RWPE2 (cell line): ENCODE results near the gene GJD3.

ENCODE experiments used
- ATAC-seq: fragments of 200-7000 bp; cut with Tn5 transposase; 3 replicates; pipeline ENCODE4 v1.9.1; 2021; ENCODE audit warnings: low read depth
- DNase-seq: peaks from one replicate; pipeline ENCODE4 v3.0.0-alpha.2; 2020; ENCODE audit warnings: low spot score
- H3K27ac ChIP-seq: fragments of 450-650 bp; 2 replicates; pipeline ENCODE4 v1.5.1; 2017; ENCODE audit warnings: mild to moderate bottlenecking; ENCODE audit not compliant: poor library complexity, severe bottlenecking
- H3K27me3 ChIP-seq: fragments of 250-450 bp; sonication (Bioruptor Pico); 2 replicates; pipeline ENCODE4 v1.5.1; 2021; ENCODE audit warnings: mild to moderate bottlenecking, moderate library complexity; ENCODE audit not compliant: insufficient read depth, poor library complexity, severe bottlenecking
- H3K36me3 ChIP-seq: fragments of 250-450 bp; sonication (Bioruptor Pico); 2 replicates; pipeline ENCODE4 v1.5.1; 2020; ENCODE audit warnings: low read depth, mild to moderate bottlenecking, moderate library complexity
- H3K4me1 ChIP-seq: fragments of 250-450 bp; sonication (Bioruptor Pico); 2 replicates; pipeline ENCODE4 v1.5.1; 2021; ENCODE audit warnings: mild to moderate bottlenecking, moderate library complexity; ENCODE audit not compliant: insufficient read depth, poor library complexity, severe bottlenecking
- H3K4me3 ChIP-seq: fragments of 250-450 bp; sonication (Bioruptor Pico); 2 replicates; pipeline ENCODE4 v1.5.1; 2021; ENCODE audit warnings: mild to moderate bottlenecking, moderate library complexity; ENCODE audit not compliant: severe bottlenecking
- H3K9me3 ChIP-seq: fragments of 250-450 bp; sonication (Bioruptor Pico); 2 replicates; pipeline ENCODE4 v1.5.1; 2021; ENCODE audit warnings: mild to moderate bottlenecking, moderate library complexity; ENCODE audit not compliant: severe bottlenecking
- TF ChIP-seq, protein P1 (sequence below): fragments of 450-650 bp; IDR thresholded peaks from one replicate; pipeline ENCODE4 v1.5.1; 2017; ENCODE audit warnings: mild to moderate bottlenecking, moderate library complexity; ENCODE audit not compliant: poor library complexity, severe bottlenecking

Gene GJD3

DNA sequence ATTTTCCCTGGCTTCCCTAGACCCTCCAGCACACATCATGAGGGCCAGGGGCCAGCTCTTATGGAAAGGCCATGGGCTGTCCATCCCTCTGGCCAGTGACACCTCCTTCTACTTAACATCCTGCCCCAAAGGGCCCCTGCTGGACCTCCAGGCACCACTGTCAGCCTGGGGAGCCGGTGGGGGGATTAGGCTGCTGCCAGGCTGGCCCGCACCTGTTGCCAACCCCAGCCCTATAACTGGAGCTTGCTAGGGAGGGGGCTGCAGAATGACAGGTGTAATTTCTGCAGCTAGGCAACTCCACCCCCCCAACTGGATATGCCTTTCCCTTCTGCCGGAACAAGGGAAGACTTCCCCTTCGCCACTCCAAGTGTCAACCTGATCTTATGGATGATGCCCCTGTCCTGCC lies 43.0 kb downstream of the GJD3 start:
- Histone ChIP-seq H3K9me3 (no peaks in the 10 kb centered on the region), H3K4me1 (peaks cover 59% of the 10 kb centered on the region), H3K4me3 (no peak overlapping the region), H3K27ac (peak overlapping the region; percentile 97), H3K27me3 (no peaks in the 10 kb centered on the region), H3K36me3 (no peaks in the 10 kb centered on the region)
- no peak for ATAC-seq
- no peak for DNase-seq
- TF ChIP-seq, protein P1, sequence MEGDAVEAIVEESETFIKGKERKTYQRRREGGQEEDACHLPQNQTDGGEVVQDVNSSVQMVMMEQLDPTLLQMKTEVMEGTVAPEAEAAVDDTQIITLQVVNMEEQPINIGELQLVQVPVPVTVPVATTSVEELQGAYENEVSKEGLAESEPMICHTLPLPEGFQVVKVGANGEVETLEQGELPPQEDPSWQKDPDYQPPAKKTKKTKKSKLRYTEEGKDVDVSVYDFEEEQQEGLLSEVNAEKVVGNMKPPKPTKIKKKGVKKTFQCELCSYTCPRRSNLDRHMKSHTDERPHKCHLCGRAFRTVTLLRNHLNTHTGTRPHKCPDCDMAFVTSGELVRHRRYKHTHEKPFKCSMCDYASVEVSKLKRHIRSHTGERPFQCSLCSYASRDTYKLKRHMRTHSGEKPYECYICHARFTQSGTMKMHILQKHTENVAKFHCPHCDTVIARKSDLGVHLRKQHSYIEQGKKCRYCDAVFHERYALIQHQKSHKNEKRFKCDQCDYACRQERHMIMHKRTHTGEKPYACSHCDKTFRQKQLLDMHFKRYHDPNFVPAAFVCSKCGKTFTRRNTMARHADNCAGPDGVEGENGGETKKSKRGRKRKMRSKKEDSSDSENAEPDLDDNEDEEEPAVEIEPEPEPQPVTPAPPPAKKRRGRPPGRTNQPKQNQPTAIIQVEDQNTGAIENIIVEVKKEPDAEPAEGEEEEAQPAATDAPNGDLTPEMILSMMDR: no peak

DNA sequence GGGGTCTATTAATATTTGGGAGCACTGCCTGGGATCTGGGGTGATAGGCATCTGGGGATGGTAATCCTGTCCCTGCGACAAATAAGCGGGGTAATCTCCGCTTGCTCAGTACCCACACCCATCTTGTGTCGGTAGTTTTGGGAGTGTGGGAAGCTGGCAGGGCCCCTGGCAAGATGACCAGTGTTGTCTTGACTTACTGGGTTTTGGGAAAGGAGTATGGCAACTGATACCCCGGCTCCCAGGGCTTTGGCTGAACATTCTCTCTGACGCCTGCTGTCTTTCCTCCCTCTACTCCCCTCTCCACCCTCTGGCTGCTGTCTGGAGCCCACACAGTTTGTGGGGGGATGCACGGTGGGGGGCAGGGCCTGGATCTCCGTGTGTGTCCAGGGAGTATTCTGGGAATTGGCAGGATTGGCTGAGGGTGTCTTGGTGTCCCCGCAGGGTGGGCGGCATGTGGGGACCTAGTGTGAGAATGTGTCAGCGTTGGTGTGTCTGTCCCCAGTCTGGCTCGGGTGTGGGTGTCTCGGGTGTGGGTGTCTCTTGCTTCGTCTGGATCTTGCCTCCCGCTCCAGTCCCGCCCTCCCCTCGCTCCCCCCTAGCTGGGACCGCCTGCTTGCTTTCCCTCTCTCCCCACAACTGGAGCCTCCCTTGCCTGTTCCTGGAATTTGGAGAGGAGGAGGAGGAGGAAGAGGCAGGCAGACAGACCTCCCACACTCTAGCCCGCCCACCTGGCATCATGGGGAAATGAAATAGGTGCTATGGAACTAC lies 43.6 kb downstream of the GJD3 start:
- H3K27me3 ChIP-seq: no peaks in the 10 kb centered on the region
- no peak for ATAC-seq
- no peak for DNase-seq
- H3K36me3 ChIP-seq: no peaks in the 10 kb centered on the region
- no peaks in the 10 kb centered on the region for H3K9me3 ChIP-seq
- H3K4me3 ChIP-seq: no peak overlapping the region
- TF ChIP-seq, protein P1: no peak
- H3K4me1 ChIP-seq: peaks cover 61% of the 10 kb centered on the region
- H3K27ac ChIP-seq: peak overlapping the region; percentile 97

DNA sequence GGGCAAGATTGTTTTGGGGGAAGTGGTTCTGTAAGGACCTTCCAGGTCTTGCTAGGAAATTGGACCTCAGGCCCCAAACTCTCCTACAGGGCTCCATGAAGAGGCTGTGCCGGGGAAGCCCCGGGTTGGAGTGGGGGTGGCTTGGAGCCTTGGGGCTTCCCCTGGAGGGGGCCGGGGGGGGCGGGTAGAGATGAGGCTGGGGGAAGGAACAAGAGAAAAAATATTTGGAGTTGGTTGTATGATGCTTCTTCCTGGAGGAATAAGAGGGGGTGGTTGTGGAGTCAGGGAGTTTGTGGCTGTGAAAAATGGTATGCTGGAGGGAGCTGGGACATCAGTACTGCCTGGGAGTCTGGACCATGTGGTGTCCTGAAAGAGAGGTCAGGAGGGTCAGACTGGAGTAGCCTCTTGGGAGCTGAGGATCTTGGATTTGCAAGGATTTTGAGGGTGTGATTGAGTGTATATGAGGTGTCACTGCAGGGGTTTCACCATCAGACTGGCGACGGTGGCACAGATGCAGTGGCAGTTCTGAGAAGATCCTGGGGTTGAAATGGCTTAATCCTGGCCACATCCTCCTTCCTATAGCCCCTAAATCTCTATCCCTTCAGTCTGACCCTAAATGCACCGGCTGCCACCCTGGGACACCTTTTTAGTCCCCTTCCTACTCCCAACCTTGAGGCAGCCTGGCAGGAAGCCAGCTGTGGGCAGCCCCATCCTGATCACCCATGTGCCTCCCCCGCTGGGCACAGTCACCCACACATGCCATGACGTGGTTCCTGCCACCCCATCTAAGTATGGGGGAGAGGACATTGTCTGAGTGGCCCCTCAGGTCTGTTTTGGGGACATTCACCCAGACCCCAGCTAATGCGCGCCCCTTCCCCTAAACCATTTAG lies 44.6 kb downstream of the GJD3 start:
- ATAC-seq: no peak
- peak overlapping the region; percentile 97 for H3K27ac ChIP-seq
- no peaks in the 10 kb centered on the region for H3K36me3 ChIP-seq
- H3K4me1 ChIP-seq: peaks cover 64% of the 10 kb centered on the region
- no peaks in the 10 kb centered on the region for H3K9me3 ChIP-seq
- TF ChIP-seq, protein P1: no peak
- H3K4me3 ChIP-seq: peak overlapping the region; percentile 91
- DNase-seq: peak; percentile 64
- no peaks in the 10 kb centered on the region for H3K27me3 ChIP-seq

DNA sequence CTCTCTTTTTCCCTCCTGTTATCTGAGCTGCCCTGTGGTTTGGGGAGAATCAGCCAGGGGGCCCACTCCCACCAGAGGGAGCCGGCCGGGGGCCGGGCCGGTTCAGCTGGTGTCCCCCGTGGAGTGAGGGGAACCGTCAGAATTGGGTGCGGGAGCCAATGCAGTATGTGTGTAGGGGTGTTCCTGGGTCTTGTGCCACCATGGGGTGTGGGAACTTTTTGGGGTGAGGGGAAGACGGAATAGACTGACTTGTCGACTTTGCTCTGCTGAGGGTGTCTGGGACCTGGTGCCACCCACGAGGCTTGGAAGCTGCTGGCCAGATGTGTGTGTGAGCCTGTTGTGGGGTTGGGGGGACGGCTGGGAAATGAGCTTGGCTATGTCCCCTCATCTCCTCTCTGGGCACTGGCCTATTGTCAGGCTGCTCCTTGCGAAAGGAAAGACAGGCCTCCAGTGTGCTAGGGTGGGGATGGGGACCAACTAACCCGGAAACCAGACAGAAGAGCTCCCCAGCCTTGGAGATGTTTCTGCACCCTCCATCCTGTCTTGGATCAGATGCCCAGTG lies 45.6 kb downstream of the GJD3 start:
- Histone ChIP-seq H3K27ac (peak overlapping the region; percentile 97), H3K36me3 (no peaks in the 10 kb centered on the region), H3K27me3 (no peaks in the 10 kb centered on the region), H3K4me3 (peak overlapping the region; percentile 91), H3K4me1 (peaks cover 66% of the 10 kb centered on the region), H3K9me3 (no peaks in the 10 kb centered on the region)
- ATAC-seq (no peak), DNase-seq (no peak)
- TF ChIP-seq, protein P1: no peak
